Activated naive CD4-positive, alpha-beta T cell treated with anti-CD3 and anti-CD28 coated beads, Interleukin-2, amount 10 ng/mL, durations not matched to agents 7 days and 5 days (primary cell): Measurements from ENCODE around the gene ZNF407.

Experiments used
- CTCF ChIA-PET: fragments of 350-600 bp; sonication (Branson Sonifier 250); formaldehyde crosslinking; loops from one replicate; lab custom pipeline; 2021; ENCODE audit warnings: antibody characterized with exemption; lab: Charles Lee
- DNase-seq: peaks from one replicate; pipeline ENCODE4 v3.0.0-alpha.2; 2020
- H3K27ac Mint-ChIP-seq: one replicate; pipeline ENCODE4 v1.8.0; 2021; ENCODE audit warnings: mild to moderate bottlenecking, moderate library complexity, mixed read lengths
- H3K27me3 Mint-ChIP-seq: one replicate; pipeline ENCODE4 v1.8.0; 2021; ENCODE audit warnings: mild to moderate bottlenecking, mixed read lengths
- H3K36me3 Mint-ChIP-seq: one replicate; pipeline ENCODE4 v1.8.0; 2021; ENCODE audit warnings: mixed read lengths
- H3K4me1 Mint-ChIP-seq: one replicate; pipeline ENCODE4 v1.8.0; 2021; ENCODE audit warnings: mixed read lengths
- H3K4me3 Mint-ChIP-seq: one replicate; pipeline ENCODE4 v1.8.0; 2021; ENCODE audit warnings: mild to moderate bottlenecking, moderate library complexity, mixed read lengths
- H3K9me3 Mint-ChIP-seq: one replicate; pipeline ENCODE4 v1.8.0; 2021; ENCODE audit warnings: mixed read lengths

The ZNF407 gene

GRCh38 chr18:74856434-74856833 is 258.8 kb downstream of the ZNF407 start:
- Mint-ChIP-seq H3K4me3 (no peak overlapping the region), H3K4me1 (no peaks in the 10 kb centered on the region), H3K27me3 (no peaks in the 10 kb centered on the region), H3K36me3 (no peaks in the 10 kb centered on the region), H3K9me3 (no peaks in the 10 kb centered on the region), H3K27ac (no peak overlapping the region)
- no peak for DNase-seq
- CTCF ChIA-PET, result no interaction called here

GRCh38 chr18:74856928-74857327 is 259.3 kb downstream of the ZNF407 start:
- no peak for DNase-seq
- no peaks in the 10 kb centered on the region for H3K27me3 Mint-ChIP-seq
- H3K4me1 Mint-ChIP-seq, result no peaks in the 10 kb centered on the region
- CTCF ChIA-PET, result no interaction called here
- H3K4me3 Mint-ChIP-seq, result no peak overlapping the region
- H3K36me3 Mint-ChIP-seq, result no peaks in the 10 kb centered on the region
- no peak overlapping the region for H3K27ac Mint-ChIP-seq
- no peaks in the 10 kb centered on the region for H3K9me3 Mint-ChIP-seq

GRCh38 chr18:74857901-74858300 is 260.2 kb downstream of the ZNF407 start:
- no peaks in the 10 kb centered on the region for H3K27me3 Mint-ChIP-seq
- no peak for DNase-seq
- H3K27ac Mint-ChIP-seq, result no peak overlapping the region
- no peaks in the 10 kb centered on the region for H3K9me3 Mint-ChIP-seq
- CTCF ChIA-PET, result no interaction called here
- H3K36me3 Mint-ChIP-seq, result no peaks in the 10 kb centered on the region
- H3K4me1 Mint-ChIP-seq, result no peaks in the 10 kb centered on the region
- H3K4me3 Mint-ChIP-seq, result no peak overlapping the region

GRCh38 chr18:74861154-74861553 is 263.5 kb downstream of the ZNF407 start:
- Mint-ChIP-seq H3K4me1 (no peaks in the 10 kb centered on the region), H3K27me3 (no peaks in the 10 kb centered on the region), H3K27ac (no peak overlapping the region), H3K4me3 (no peak overlapping the region), H3K9me3 (no peaks in the 10 kb centered on the region), H3K36me3 (no peaks in the 10 kb centered on the region)
- CTCF ChIA-PET, result no interaction called here
- DNase-seq, result no peak

- no peak for DNase-seq
- CTCF ChIA-PET, result no interaction called here
- Mint-ChIP-seq H3K9me3 (no peaks in the 10 kb centered on the region), H3K27me3 (no peaks in the 10 kb centered on the region), H3K4me3 (no peak overlapping the region), H3K27ac (no peak overlapping the region), H3K36me3 (no peaks in the 10 kb centered on the region), H3K4me1 (no peaks in the 10 kb centered on the region)
Observed at GRCh38 chr18:74862094-74862493, 264.4 kb downstream of the ZNF407 start.

GRCh38 chr18:74866577-74866976 is 268.9 kb downstream of the ZNF407 start:
- no peaks in the 10 kb centered on the region for H3K9me3 Mint-ChIP-seq
- no peaks in the 10 kb centered on the region for H3K36me3 Mint-ChIP-seq
- no peak overlapping the region for H3K4me3 Mint-ChIP-seq
- CTCF ChIA-PET, result no interaction called here
- no peaks in the 10 kb centered on the region for H3K27me3 Mint-ChIP-seq
- H3K4me1 Mint-ChIP-seq, result no peaks in the 10 kb centered on the region
- DNase-seq, result no peak
- no peak overlapping the region for H3K27ac Mint-ChIP-seq

GRCh38 chr18:74868461-74868860 is 270.8 kb downstream of the ZNF407 start:
- H3K4me3 Mint-ChIP-seq, result no peak overlapping the region
- H3K36me3 Mint-ChIP-seq, result no peaks in the 10 kb centered on the region
- CTCF ChIA-PET, result no interaction called here
- no peaks in the 10 kb centered on the region for H3K4me1 Mint-ChIP-seq
- no peaks in the 10 kb centered on the region for H3K9me3 Mint-ChIP-seq
- no peaks in the 10 kb centered on the region for H3K27me3 Mint-ChIP-seq
- DNase-seq, result no peak
- no peak overlapping the region for H3K27ac Mint-ChIP-seq

GRCh38 chr18:74869904-74870863 is 272.5 kb downstream of the ZNF407 start:
- Mint-ChIP-seq H3K4me1 (no peaks in the 10 kb centered on the region), H3K27ac (no peak overlapping the region), H3K36me3 (no peaks in the 10 kb centered on the region), H3K4me3 (no peak overlapping the region), H3K27me3 (no peaks in the 10 kb centered on the region), H3K9me3 (no peaks in the 10 kb centered on the region)
- DNase-seq, result no peak
- CTCF ChIA-PET, result interaction anchor here (0.7 kb wide), 1 partner anchor 51 kb away, joined by 3 read pairs; no protein-coding TSS in a partner anchor

GRCh38 chr18:74870950-74871349 is 273.3 kb downstream of the ZNF407 start:
- Mint-ChIP-seq H3K9me3 (no peaks in the 10 kb centered on the region), H3K27me3 (no peaks in the 10 kb centered on the region), H3K4me3 (no peak overlapping the region), H3K4me1 (no peaks in the 10 kb centered on the region), H3K27ac (no peak overlapping the region), H3K36me3 (no peaks in the 10 kb centered on the region)
- CTCF ChIA-PET, result interaction anchor here (0.6 kb wide), 1 partner anchor 525 kb away, joined by 3 read pairs; no protein-coding TSS in a partner anchor
- DNase-seq, result no peak

- CTCF ChIA-PET, result no interaction called here
- H3K27me3 Mint-ChIP-seq, result no peaks in the 10 kb centered on the region
- DNase-seq, result no peak
- H3K4me1 Mint-ChIP-seq, result no peaks in the 10 kb centered on the region
- H3K27ac Mint-ChIP-seq, result no peak overlapping the region
- H3K4me3 Mint-ChIP-seq, result no peak overlapping the region
- no peaks in the 10 kb centered on the region for H3K36me3 Mint-ChIP-seq
- no peaks in the 10 kb centered on the region for H3K9me3 Mint-ChIP-seq
Observed at GRCh38 chr18:74873629-74874028, 276.0 kb downstream of the ZNF407 start.

- Mint-ChIP-seq H3K4me3 (no peak overlapping the region), H3K27ac (no peak overlapping the region)
- CTCF ChIA-PET, result no interaction called here
Observed at GRCh38 chr18:74874351-74874750, 276.7 kb downstream of the ZNF407 start.

GRCh38 chr18:74876630-74877243 is 279.1 kb downstream of the ZNF407 start:
- H3K36me3 Mint-ChIP-seq, result peaks cover 7% of the 10 kb centered on the region
- H3K27ac Mint-ChIP-seq, result no peak overlapping the region
- H3K4me3 Mint-ChIP-seq, result no peak overlapping the region
- H3K27me3 Mint-ChIP-seq, result no peaks in the 10 kb centered on the region
- no peaks in the 10 kb centered on the region for H3K4me1 Mint-ChIP-seq
- DNase-seq, result no peak
- no peaks in the 10 kb centered on the region for H3K9me3 Mint-ChIP-seq
- CTCF ChIA-PET, result no interaction called here

More at GRCh38 chr18:74874351-74874750, 276.7 kb downstream of the ZNF407 start:
- no peaks in the 10 kb centered on the region for H3K27me3 Mint-ChIP-seq
- no peaks in the 10 kb centered on the region for H3K4me1 Mint-ChIP-seq
- no peaks in the 10 kb centered on the region for H3K36me3 Mint-ChIP-seq
- DNase-seq, result no peak
- no peaks in the 10 kb centered on the region for H3K9me3 Mint-ChIP-seq

GRCh38 chr18:74878267-74878666 is 280.6 kb downstream of the ZNF407 start:
- CTCF ChIA-PET, result no interaction called here
- Mint-ChIP-seq H3K27ac (no peak overlapping the region), H3K4me3 (no peak overlapping the region), H3K36me3 (peaks cover 9% of the 10 kb centered on the region), H3K9me3 (no peaks in the 10 kb centered on the region), H3K4me1 (no peaks in the 10 kb centered on the region), H3K27me3 (no peaks in the 10 kb centered on the region)
- DNase-seq, result no peak

- CTCF ChIA-PET, result no interaction called here
- Mint-ChIP-seq H3K4me1 (no peaks in the 10 kb centered on the region), H3K27me3 (no peaks in the 10 kb centered on the region), H3K36me3 (peaks cover 9% of the 10 kb centered on the region), H3K4me3 (no peak overlapping the region), H3K9me3 (no peaks in the 10 kb centered on the region), H3K27ac (no peak overlapping the region)
- no peak for DNase-seq
Observed at GRCh38 chr18:74880706-74881278, 283.1 kb downstream of the ZNF407 start.
